B cell (primary cell): Measurements from ENCODE around the gene ZNF804A. TPM values are rescaled to one million over a fixed set of nuclear protein-coding genes. Genes with fewer than 3 reads are reported as not detected.

ENCODE experiments used
- ATAC-seq: fragments of 200-7000 bp; cut with Tn5 transposase; one replicate; pipeline ENCODE4 v1.10.0; 2021; ENCODE audit warnings: low read depth, mild to moderate bottlenecking, moderate number of reproducible peaks, moderate library complexity
- CTCF ChIA-PET: fragments of 350-600 bp; sonication (Branson Sonifier 250); formaldehyde crosslinking; loops from one replicate; lab custom pipeline; 2021; ENCODE audit warnings: antibody characterized with exemption, inconsistent platforms; lab: Charles Lee
- POLR2A ChIA-PET: fragments of 350-600 bp; sonication (Branson Sonifier 250); formaldehyde crosslinking; loops from one replicate; lab custom pipeline; 2021; ENCODE audit warnings: antibody characterized with exemption; lab: Charles Lee
- DNase-seq: peaks from one replicate; pipeline ENCODE4 v3.0.0; 2013
- H2AFZ ChIP-seq: 2 replicates; pipeline ENCODE4 v1.6.1; 2012; ENCODE audit warnings: mild to moderate bottlenecking, low read depth, low read length; ENCODE audit not compliant: insufficient read depth, poor library complexity, severe bottlenecking
- H3K27ac ChIP-seq, 2 donors: 1 replicate in 1 of 2; 2 replicates in 1 of 2; pipeline ENCODE4 v1.5.1; 2012 to 2013; ENCODE audit warnings: low read length in 2 of 2, mild to moderate bottlenecking in 2 of 2, moderate library complexity in 1 of 2
- H3K27me3 ChIP-seq, 4 experiments: fragments of 200-600 bp in 1 of 4; sonication (generic) in 1 of 4; replicated peaks in 1 of 4; 1 replicate in 2 of 4; 2 replicates in 2 of 4; pipeline versions ENCODE4 v1.6.1 to v1.7.0; 2013 to 2016; ENCODE audit warnings: low read length in 3 of 4, mild to moderate bottlenecking in 2 of 4, mixed read lengths in 1 of 4, moderate library complexity in 1 of 4; ENCODE audit not compliant: insufficient read depth in 4 of 4, control insufficient read depth in 3 of 4; ENCODE audit errors: control extremely low read depth in 1 of 4
- H3K36me3 ChIP-seq, 2 experiments: replicated peaks in 1 of 2; 1 replicate in 1 of 2; 2 replicates in 1 of 2; pipeline versions ENCODE4 v1.6.1 to v1.7.1; 2013; ENCODE audit warnings: low read length in 1 of 2; ENCODE audit not compliant: insufficient read depth in 2 of 2, control insufficient read depth in 1 of 2; ENCODE audit errors: control extremely low read depth in 1 of 2, extremely low read depth in 1 of 2
- H3K4me1 ChIP-seq, 2 donors: fragments of 200-600 bp in 1 of 2; sonication (generic) in 1 of 2; 1 replicate in 1 of 2; 2 replicates in 1 of 2; pipeline versions ENCODE4 v1.5.1 to v1.6.1; 2013 to 2017; ENCODE audit warnings: low read length in 2 of 2; ENCODE audit not compliant: control insufficient read depth in 2 of 2, insufficient read depth in 2 of 2
- H3K4me2 ChIP-seq: replicated peaks from 2 replicates; pipeline ENCODE3; 2012; ENCODE audit warnings: mild to moderate bottlenecking, low read depth, low read length; ENCODE audit not compliant: poor library complexity, severe bottlenecking
- H3K4me3 ChIP-seq, 5 experiments: fragments of 200-600 bp in 1 of 5; sonication (generic) in 1 of 5; 1 replicate in 3 of 5; 2 replicates in 2 of 5; pipeline versions ENCODE4 v1.5.1 to v1.7.0; 2011 to 2016; ENCODE audit warnings: low read length in 4 of 5, mild to moderate bottlenecking in 4 of 5, low read depth in 2 of 5, control low read depth in 1 of 5, moderate library complexity in 1 of 5; ENCODE audit not compliant: insufficient read depth in 1 of 5; ENCODE audit errors: control extremely low read depth in 1 of 5, extremely low read depth in 1 of 5
- H3K79me2 ChIP-seq: fragments of 200-600 bp; sonication (generic); one replicate; pipeline ENCODE4 v1.6.0; 2016; ENCODE audit warnings: low read length; ENCODE audit not compliant: control insufficient read depth, insufficient read depth
- H3K9ac ChIP-seq: fragments of 200-600 bp; sonication (generic); 2 replicates; pipeline ENCODE4 v1.6.1; 2017; ENCODE audit warnings: mild to moderate bottlenecking, low read length, moderate library complexity
- H3K9me3 ChIP-seq, 3 donors: one replicate each; pipeline versions ENCODE4 v1.6.1 to v1.7.1; 2013; ENCODE audit warnings: low read length in 2 of 3; ENCODE audit not compliant: control insufficient read depth in 2 of 3, insufficient read depth in 1 of 3; ENCODE audit errors: control extremely low read depth in 1 of 3
- H4K20me1 ChIP-seq: 2 replicates; pipeline ENCODE4 v1.6.0; 2012; ENCODE audit warnings: mild to moderate bottlenecking, low read length; ENCODE audit not compliant: insufficient read depth, control insufficient read depth, poor library complexity, severe bottlenecking
- H3K27ac Mint-ChIP-seq: one replicate; pipeline ENCODE4 v1.8.0; 2021; ENCODE audit warnings: mixed read lengths
- H3K27me3 Mint-ChIP-seq: one replicate; pipeline ENCODE4 v1.8.0; 2021; ENCODE audit warnings: mixed read lengths
- H3K4me1 Mint-ChIP-seq: one replicate; pipeline ENCODE4 v1.8.0; 2021; ENCODE audit warnings: mixed read lengths
- H3K4me3 Mint-ChIP-seq: one replicate; pipeline ENCODE4 v1.8.0; 2021; ENCODE audit warnings: mixed read lengths
- H3K9me3 Mint-ChIP-seq: one replicate; pipeline ENCODE4 v1.8.0; 2022; ENCODE audit warnings: mixed read lengths; ENCODE audit not compliant: insufficient read depth
- CTCF ChIP-seq: fragments of 200-600 bp; IDR thresholded peaks from one replicate; pipeline ENCODE4 v1.8.0; 2022; ENCODE audit warnings: antibody characterized with exemption, mild to moderate bottlenecking
- EZH2 ChIP-seq: IDR thresholded peaks from 2 replicates; pipeline ENCODE4 v1.6.1; 2012; ENCODE audit warnings: borderline replicate concordance, low read depth, mild to moderate bottlenecking, moderate library complexity, low read length; ENCODE audit not compliant: insufficient read depth, poor library complexity, severe bottlenecking
- WGBS: methylation state at CpG from one replicate; pipeline ENCODE4 v1.1.5; 2013; ENCODE audit warnings: missing lambda C conversion rate; ENCODE audit not compliant: insufficient coverage; 5-methylcytosine and 5-hydroxymethylcytosine counted together
- intact Hi-C: fragments of 100-400 bp; cut with micrococcal nuclease; formaldehyde crosslinking; loops from one replicate; pipeline ENCODE4 v1.10.0; 2022
- polyA plus RNA-seq: library from polyadenylated mRNA; depleted of rRNA; stranded (reverse); fragments of >200 nt; gene quantifications from 2 replicates; pipeline ENCODE4 v1.2.3, GENCODE V29; 2012
- total RNA-seq, 2 donors: library from RNA; stranded (reverse); fragments of 120-200 nt in 1 of 2; gene quantifications; 1 replicate in 1 of 2; 2 replicates in 1 of 2; pipeline versions ENCODE4 v1.2.3 to v1.2.4, GENCODE V29; 2013 to 2022

ZNF804A gene
- total and polyA plus RNA-seq, 2 donors (not counting 1 experiment from before 2014, with no cell fraction given), result 1.2 to 2.4 TPM

- DNase-seq (no peak), ATAC-seq (no peak)
- POLR2A ChIA-PET, result no interaction called here
- H3K4me2 ChIP-seq, result no peak overlapping the region
- WGBS, result no CpG with 5 or more reads among the region's 1 CpG
- H3K4me1 Mint-ChIP-seq, result peaks cover 2% of the 10 kb centered on the region
- H3K27me3 ChIP-seq, result no peaks in the 10 kb centered on the region
- H3K4me3 Mint-ChIP-seq, result no peak overlapping the region
- H2AFZ ChIP-seq, result no peak overlapping the region
- no peaks in the 10 kb centered on the region for H3K36me3 ChIP-seq
- H3K9ac ChIP-seq, result no peak overlapping the region
- H3K4me1 ChIP-seq, result no peaks in the 10 kb centered on the region
- no peak overlapping the region for H3K27ac ChIP-seq
- no peaks in the 10 kb centered on the region for H3K9me3 Mint-ChIP-seq
- H3K27ac Mint-ChIP-seq, result no peak overlapping the region
- no peaks in the 10 kb centered on the region for H3K79me2 ChIP-seq
- CTCF ChIA-PET, result no interaction called here
- intact Hi-C loops, result no loop called here
- no peaks in the 10 kb centered on the region for H3K9me3 ChIP-seq
- no peak overlapping the region for H3K4me3 ChIP-seq
- no peaks in the 10 kb centered on the region for H4K20me1 ChIP-seq
- no peaks in the 10 kb centered on the region for H3K27me3 Mint-ChIP-seq
- TF ChIP-seq CTCF (no peak), EZH2 (no peak)
These were observed 182.1 kb downstream of the ZNF804A start for GRCh38 chr2:184780384-184780783.

GRCh38 chr2:184780944-184781343 is 182.6 kb downstream of the ZNF804A start:
- WGBS, result 100% methylated on average over 1 of the region's 2 CpGs
- POLR2A ChIA-PET, result no interaction called here
- no peak overlapping the region for H3K4me3 Mint-ChIP-seq
- intact Hi-C loops, result no loop called here
- no peak overlapping the region for H3K27ac Mint-ChIP-seq
- DNase-seq (no peak), ATAC-seq (no peak)
- Histone ChIP-seq H3K79me2 (no peaks in the 10 kb centered on the region), H3K4me3 (no peak overlapping the region), H3K9me3 (no peaks in the 10 kb centered on the region), H3K9ac (no peak overlapping the region), H3K4me1 (no peaks in the 10 kb centered on the region), H2AFZ (no peak overlapping the region), H3K36me3 (no peaks in the 10 kb centered on the region), H3K27ac (no peak overlapping the region), H3K4me2 (no peak overlapping the region), H4K20me1 (no peaks in the 10 kb centered on the region), H3K27me3 (no peaks in the 10 kb centered on the region)
- CTCF ChIA-PET, result no interaction called here
- TF ChIP-seq CTCF (no peak), EZH2 (no peak)
- H3K4me1 Mint-ChIP-seq, result peaks cover 2% of the 10 kb centered on the region
- H3K27me3 Mint-ChIP-seq, result no peaks in the 10 kb centered on the region
- no peaks in the 10 kb centered on the region for H3K9me3 Mint-ChIP-seq
